Panc1 (cell line): ENCODE measurements around the gene FNTB. TPM values are rescaled to one million over a fixed set of nuclear protein-coding genes. Genes with fewer than 3 reads are reported as not detected.

Experiments
- ATAC-seq: fragments of 200-7000 bp; cut with Tn5 transposase; 2 replicates; pipeline ENCODE4 v1.9.1; 2020; ENCODE audit warnings: mild to moderate bottlenecking, moderate library complexity
- Bru-seq: library from RNA; stranded (reverse); fragments of 400-500 nt; gene quantifications from one replicate; lab custom pipeline; 2021; lab: Mats Ljungman, UMichigan
- BruChase-seq, 2 experiments: library from RNA; stranded (reverse); fragments of 400-500 nt; gene quantifications; one replicate each; lab custom pipeline; 2021; lab: Mats Ljungman, UMichigan
- BruUV-seq: library from RNA; stranded (reverse); fragments of 400-500 nt; replicated peaks from 2 replicates; lab custom pipeline; 2021; lab: Mats Ljungman, UMichigan
- CTCF ChIA-PET: fragments of 300-600 bp; sonication (Branson Sonifier 250); formaldehyde crosslinking; loops from one replicate; lab custom pipeline; 2022; ENCODE audit warnings: antibody characterized with exemption; lab: Charles Lee
- POLR2A ChIA-PET: fragments of 300-600 bp; sonication (Branson Sonifier 250); formaldehyde crosslinking; loops from one replicate; lab custom pipeline; 2022; ENCODE audit warnings: antibody characterized with exemption; lab: Charles Lee
- DNase-seq: peaks from one replicate; pipeline ENCODE4 v3.0.0-alpha.2; 2010; ENCODE audit warnings: low read depth, low spot score
- H3K27ac ChIP-seq: 2 replicates; pipeline ENCODE4 v1.5.1; 2011; ENCODE audit warnings: mild to moderate bottlenecking, low read length, inconsistent platforms
- H3K27me3 ChIP-seq: fragments of 200-500 bp; sonication (Bioruptor generic); 2 replicates; pipeline ENCODE4 v1.6.0; 2014; ENCODE audit warnings: low read length, inconsistent platforms; ENCODE audit not compliant: control insufficient read depth, insufficient read depth
- H3K36me3 ChIP-seq: fragments of 200-500 bp; sonication (Bioruptor generic); 2 replicates; pipeline ENCODE4 v1.5.1; 2014; ENCODE audit warnings: inconsistent platforms, mild to moderate bottlenecking, low read length, moderate library complexity; ENCODE audit not compliant: control insufficient read depth, insufficient read depth
- H3K4me1 ChIP-seq: 2 replicates; pipeline ENCODE4 v1.5.1; 2011; ENCODE audit warnings: inconsistent platforms, mild to moderate bottlenecking, low read length, moderate library complexity; ENCODE audit not compliant: control insufficient read depth, insufficient read depth
- H3K4me3 ChIP-seq, 2 experiments: 2 replicates each; pipeline ENCODE4 v1.5.1; 2011 to 2012; ENCODE audit warnings: low read depth in 2 of 2, low read length in 2 of 2, mild to moderate bottlenecking in 2 of 2, inconsistent platforms in 1 of 2, moderate library complexity in 1 of 2
- H3K9me3 ChIP-seq: fragments of 200-500 bp; sonication (Bioruptor generic); 2 replicates; pipeline ENCODE4 v1.5.1; 2014; ENCODE audit warnings: low read depth, mild to moderate bottlenecking, inconsistent platforms, low read length, moderate library complexity; ENCODE audit not compliant: control insufficient read depth, insufficient read depth
- CTCF ChIP-seq: fragments of 450-650 bp; IDR thresholded peaks from 2 replicates; pipeline ENCODE4 v1.5.1; 2017; ENCODE audit warnings: mild to moderate bottlenecking
- POLR2AphosphoS5 ChIP-seq: IDR thresholded peaks from 2 replicates; pipeline ENCODE4 v1.6.1; 2012; ENCODE audit warnings: mild to moderate bottlenecking, low read depth, low read length, moderate library complexity
- REST ChIP-seq, 2 experiments: IDR thresholded peaks; 2 replicates each; pipeline ENCODE4 v1.6.1; 2011 to 2012; ENCODE audit warnings: low read depth in 2 of 2, control low read depth in 1 of 2, low read length in 1 of 2, mild to moderate bottlenecking in 1 of 2, moderate library complexity in 1 of 2; ENCODE audit not compliant: insufficient read depth in 1 of 2
- SIN3A ChIP-seq: IDR thresholded peaks from 2 replicates; pipeline ENCODE4 v1.6.1; 2012; ENCODE audit warnings: low read depth, mild to moderate bottlenecking, low read length, moderate library complexity, borderline replicate concordance; ENCODE audit not compliant: insufficient read depth
- TCF7L2 ChIP-seq: IDR thresholded peaks from 2 replicates; pipeline ENCODE4 v1.6.1; 2011; ENCODE audit warnings: mild to moderate bottlenecking, low read depth, low read length, inconsistent platforms
- in situ Hi-C: cut with HindIII; loops from 2 replicates; pipeline ENCODE4 v1.10.0; 2016; ENCODE audit warnings: low sequenced_read_pairs, low pct_unique_long_range_greater_than_20kb
- intact Hi-C: fragments of 100-400 bp; cut with micrococcal nuclease; formaldehyde crosslinking; loops from one replicate; pipeline ENCODE4 v1.10.0; 2022; ENCODE audit not compliant: unreplicated experiment
- long read RNA-seq: library from polyadenylated mRNA; unstranded; transcript quantifications from one replicate; pipeline ENCODE4 v2.0.0, GENCODE V29; 2021; ENCODE audit not compliant: unreplicated experiment
- polyA plus RNA-seq: library from polyadenylated mRNA; unstranded; fragments of >200 nt; gene quantifications from one replicate; pipeline ENCODE4 v1.2.1, GENCODE V29; 2012; ENCODE audit warnings: missing spikeins; ENCODE audit not compliant: insufficient read length
- total RNA-seq: library from RNA; stranded (reverse); gene quantifications from one replicate; pipeline ENCODE4 v1.2.1, GENCODE V29; 2021; ENCODE audit not compliant: unreplicated experiment

FNTB gene
- total RNA-seq (13.3 TPM), Bru-seq, nascent RNA (percentile 51 among the genes with signal in this experiment), BruChase-seq, experiment 1, labeled RNA remaining after a 2-hour chase (percentile 72 among the genes with signal in this experiment), BruChase-seq, experiment 2, labeled RNA remaining after a 6-hour chase (percentile 90 among the genes with signal in this experiment)
- polyA plus RNA-seq = 14.7 TPM
- long read RNA-seq, transcript FNTB-201 (12 exons, 2,834 nt) = major isoform, 27 of 42 reads
- long read RNA-seq, partial matches to known transcripts = 7 of 42 reads
- long read RNA-seq, other reads (novel, unspliced or antisense) = 5 of 42 reads

- ATAC-seq (peak; percentile 100), DNase-seq (peak; percentile 92)
- H3K4me1 ChIP-seq = peaks cover 7% of the 10 kb centered on the region
- intact Hi-C loops = no loop called here
- H3K4me3 ChIP-seq = peak within 1 kb of the TSS; percentile 84 to 88
- peaks cover 2% of the 10 kb centered on the region; the same call in 1 of the 2 replicates for H3K27me3 ChIP-seq
- H3K9me3 ChIP-seq = no peaks in the 10 kb centered on the region
- in situ Hi-C loops = no loop called here
- H3K36me3 ChIP-seq = peaks cover 4% of the 10 kb centered on the region; the same call in 1 of the 2 replicates
- TF ChIP-seq SIN3A (0 out of 2 replicates have a peak, but pooled peaks have one; percentile 38), POLR2AphosphoS5 (peak; percentile 65), CTCF (peak; percentile 86), TCF7L2 (no peak), REST (IDR thresholded peaks at IDR 0.05; ENCODE audit: insufficient read depth in 1 of 2, low read depth in 2 of 2, low read length in 1 of 2) (no peak)
- ChIA-PET POLR2A (no interaction called here), CTCF (interaction anchor here (0.5 to 1.4 kb wide), 6 partner anchors 12 to 501 kb away, joined by 3 to 10 read pairs (median 4); no protein-coding TSS in a partner anchor)
- BruUV-seq = no TSS peak
- H3K27ac ChIP-seq = peak within 1 kb of the TSS; percentile 89
Measured at GRCh38 chr14:64986648-64987437, at the start of gene FNTB. Gene FNTB (plus strand): TSS chr14:64986895. CDS start chr14:64986954, 59 bp downstream.

- DNase-seq (no peak), ATAC-seq (no peak)
- no TSS peak for BruUV-seq
- intact Hi-C loops (no loop called here), in situ Hi-C loops (no loop called here)
- POLR2A ChIA-PET = no interaction called here
- Histone ChIP-seq H3K36me3 (peaks cover 17% of the 10 kb centered on the region), H3K4me1 (no peaks in the 10 kb centered on the region), H3K4me3 (no peak overlapping the region), H3K27ac (no peak overlapping the region), H3K27me3 (no peaks in the 10 kb centered on the region), H3K9me3 (no peaks in the 10 kb centered on the region)
- CTCF ChIA-PET = no interaction called here
- TF ChIP-seq TCF7L2 (no peak), REST (IDR thresholded peaks at IDR 0.05; ENCODE audit: insufficient read depth in 1 of 2, low read depth in 2 of 2, low read length in 1 of 2) (no peak), POLR2AphosphoS5 (no peak), CTCF (no peak)
Measured at GRCh38 chr14:64937171-64937820, 49.4 kb upstream of the FNTB start.
